ENCODE measurements around the gene CAMK4.

DNA sequence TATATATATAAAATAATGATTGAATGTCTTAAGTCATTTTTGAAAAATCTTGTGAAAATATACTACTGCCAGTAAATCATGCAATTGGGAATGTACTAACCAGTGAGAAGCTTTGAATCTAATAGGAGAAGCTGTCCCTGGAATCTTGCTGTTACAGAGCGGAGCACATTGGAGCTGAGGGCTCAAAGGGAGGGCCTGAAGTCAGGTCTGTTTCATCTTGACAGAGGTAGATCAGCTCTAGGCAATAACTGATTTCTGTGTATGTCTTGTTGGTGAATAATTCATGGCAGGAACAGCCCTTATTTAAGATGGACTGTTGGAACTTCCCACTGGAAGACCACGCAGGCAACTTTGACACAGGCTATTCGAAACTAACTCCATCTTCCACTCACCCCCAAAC lies 17.5 kb downstream of the CAMK4 start:
- TF ChIP-seq, protein P1, sequence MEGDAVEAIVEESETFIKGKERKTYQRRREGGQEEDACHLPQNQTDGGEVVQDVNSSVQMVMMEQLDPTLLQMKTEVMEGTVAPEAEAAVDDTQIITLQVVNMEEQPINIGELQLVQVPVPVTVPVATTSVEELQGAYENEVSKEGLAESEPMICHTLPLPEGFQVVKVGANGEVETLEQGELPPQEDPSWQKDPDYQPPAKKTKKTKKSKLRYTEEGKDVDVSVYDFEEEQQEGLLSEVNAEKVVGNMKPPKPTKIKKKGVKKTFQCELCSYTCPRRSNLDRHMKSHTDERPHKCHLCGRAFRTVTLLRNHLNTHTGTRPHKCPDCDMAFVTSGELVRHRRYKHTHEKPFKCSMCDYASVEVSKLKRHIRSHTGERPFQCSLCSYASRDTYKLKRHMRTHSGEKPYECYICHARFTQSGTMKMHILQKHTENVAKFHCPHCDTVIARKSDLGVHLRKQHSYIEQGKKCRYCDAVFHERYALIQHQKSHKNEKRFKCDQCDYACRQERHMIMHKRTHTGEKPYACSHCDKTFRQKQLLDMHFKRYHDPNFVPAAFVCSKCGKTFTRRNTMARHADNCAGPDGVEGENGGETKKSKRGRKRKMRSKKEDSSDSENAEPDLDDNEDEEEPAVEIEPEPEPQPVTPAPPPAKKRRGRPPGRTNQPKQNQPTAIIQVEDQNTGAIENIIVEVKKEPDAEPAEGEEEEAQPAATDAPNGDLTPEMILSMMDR (IDR thresholded peaks at IDR 0.05 in 2 of 3, conservative IDR thresholded peaks at IDR 0.05 in 1 of 3; ENCODE audit: borderline replicate concordance in 1 of 3, insufficient read depth in 1 of 3, low read depth in 2 of 3, low read length in 2 of 3): no peak
- no peak for TF ChIP-seq TCF7L2 (IDR thresholded peaks at IDR 0.05; ENCODE audit: borderline replicate concordance, extremely low read depth, insufficient read depth, insufficient read length)
- no peak for TF ChIP-seq SP1 (IDR thresholded peaks at IDR 0.05; ENCODE audit: low read depth)
- TF ChIP-seq, protein P2, sequence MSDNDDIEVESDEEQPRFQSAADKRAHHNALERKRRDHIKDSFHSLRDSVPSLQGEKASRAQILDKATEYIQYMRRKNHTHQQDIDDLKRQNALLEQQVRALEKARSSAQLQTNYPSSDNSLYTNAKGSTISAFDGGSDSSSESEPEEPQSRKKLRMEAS (IDR thresholded peaks at IDR 0.05): no peak
- no peak for TF ChIP-seq EZH2 (IDR thresholded peaks at IDR 0.05)
- TF ChIP-seq SRF (IDR thresholded peaks at IDR 0.05; ENCODE audit: low read depth): no peak
- TF ChIP-seq ZNF274 (IDR thresholded peaks at IDR 0.05; ENCODE audit: low read depth, low read length): no peak
- no peak for TF ChIP-seq POLR2A (IDR thresholded peaks at IDR 0.05; ENCODE audit: borderline replicate concordance, extremely low read depth, insufficient read depth, insufficient read length)
- TF ChIP-seq POLR2AphosphoS5 (IDR thresholded peaks at IDR 0.05; ENCODE audit: low read depth, low read length): no peak
- no peak for TF ChIP-seq CEBPB (IDR thresholded peaks at IDR 0.05; ENCODE audit: low read depth)

Data from HCT116 (cell line).